ENCODE measurements around the gene CAMSAP3.
"Not testable (repeated sequence)": the region's sequence is repeated elsewhere in the genome, so short reads cannot be mapped to it uniquely, and the experiment has no call there.

CAMSAP3 gene

DNA sequence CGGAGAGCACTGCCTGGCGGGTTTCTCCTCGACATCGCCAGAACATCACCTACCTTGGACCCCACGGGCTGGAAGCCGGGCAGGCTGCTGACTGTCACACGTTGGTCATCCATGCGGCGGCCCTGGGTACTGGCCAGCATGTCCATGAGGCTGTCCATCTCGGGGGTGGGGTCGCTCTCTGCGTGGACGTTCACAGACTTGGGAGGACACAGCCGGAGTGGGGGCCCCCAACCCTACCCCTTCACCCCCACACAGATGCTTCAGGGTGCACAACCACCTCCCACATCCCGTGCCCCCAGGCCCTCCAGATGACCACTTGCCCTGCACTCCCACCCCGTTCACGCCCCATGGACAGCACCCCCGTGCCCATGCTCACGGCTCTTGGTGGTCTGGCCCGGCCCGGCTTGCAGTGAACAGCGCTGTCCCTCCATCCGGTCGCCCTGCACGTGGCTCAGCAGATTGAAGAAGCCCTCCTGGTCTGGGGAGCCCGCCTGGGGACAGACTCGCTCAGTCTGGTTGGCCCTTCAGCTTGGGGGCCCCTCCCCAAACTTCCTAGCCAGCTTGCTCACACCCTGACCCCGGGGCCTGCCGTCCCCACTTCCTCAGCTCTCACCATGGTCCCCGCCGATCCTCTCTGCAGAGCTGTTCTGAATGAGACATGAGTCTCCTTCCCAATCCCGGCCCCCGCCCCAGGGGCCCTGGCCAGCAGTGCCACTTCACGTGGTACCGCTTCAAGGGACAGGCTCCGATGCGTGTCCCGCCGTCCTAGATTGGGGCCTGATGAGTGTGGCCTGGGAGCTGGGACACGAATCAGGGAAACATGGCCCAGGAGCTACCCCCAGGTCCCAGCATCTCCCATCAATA lies 36.9 kb downstream of the CAMSAP3 start:
- DNase-seq, result no peak

DNA sequence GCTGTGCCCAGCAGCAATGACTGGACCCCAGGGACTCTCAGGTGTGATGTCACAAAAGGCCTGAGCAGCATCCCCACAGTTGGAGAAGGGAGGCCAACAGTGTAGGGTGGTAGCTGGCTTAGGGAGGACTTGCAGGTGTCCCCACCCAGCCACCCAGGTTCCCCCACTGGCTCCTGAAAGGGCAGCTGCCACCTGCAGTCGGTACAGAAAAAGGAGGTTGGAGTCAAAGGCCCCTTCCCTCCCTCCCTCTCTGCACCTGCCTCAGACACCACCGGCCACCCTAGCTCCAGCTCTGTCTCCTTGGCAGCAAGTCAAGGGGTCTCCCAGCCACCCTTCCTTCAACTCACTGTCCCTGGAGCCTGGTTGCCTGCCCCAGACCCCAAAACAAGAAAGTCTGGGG lies 38.0 kb downstream of the CAMSAP3 start, which contains the start of gene PCP2:
TSS of gene PCP2 (minus strand) at position 22 of the 400 bp plus-strand sequence. CDS start 262 bp downstream, outside the sequence.
- no peak for DNase-seq

- no peak for DNase-seq
These were observed 40.0 kb downstream of the CAMSAP3 start for GRCh38 chr19:7635670-7636069.

- DNase-seq, result no peak
These were observed 40.6 kb downstream of the CAMSAP3 start for GRCh38 chr19:7636317-7636690.

GRCh38 chr19:7636691-7637373 lies 41.2 kb downstream of the CAMSAP3 start, which contains the start of gene STXBP2:
TSS of gene STXBP2 (plus strand) at chr19:7637110. CDS start at chr19:7637150, 40 bp downstream.
- DNase-seq, result peak; percentile 64

DNA sequence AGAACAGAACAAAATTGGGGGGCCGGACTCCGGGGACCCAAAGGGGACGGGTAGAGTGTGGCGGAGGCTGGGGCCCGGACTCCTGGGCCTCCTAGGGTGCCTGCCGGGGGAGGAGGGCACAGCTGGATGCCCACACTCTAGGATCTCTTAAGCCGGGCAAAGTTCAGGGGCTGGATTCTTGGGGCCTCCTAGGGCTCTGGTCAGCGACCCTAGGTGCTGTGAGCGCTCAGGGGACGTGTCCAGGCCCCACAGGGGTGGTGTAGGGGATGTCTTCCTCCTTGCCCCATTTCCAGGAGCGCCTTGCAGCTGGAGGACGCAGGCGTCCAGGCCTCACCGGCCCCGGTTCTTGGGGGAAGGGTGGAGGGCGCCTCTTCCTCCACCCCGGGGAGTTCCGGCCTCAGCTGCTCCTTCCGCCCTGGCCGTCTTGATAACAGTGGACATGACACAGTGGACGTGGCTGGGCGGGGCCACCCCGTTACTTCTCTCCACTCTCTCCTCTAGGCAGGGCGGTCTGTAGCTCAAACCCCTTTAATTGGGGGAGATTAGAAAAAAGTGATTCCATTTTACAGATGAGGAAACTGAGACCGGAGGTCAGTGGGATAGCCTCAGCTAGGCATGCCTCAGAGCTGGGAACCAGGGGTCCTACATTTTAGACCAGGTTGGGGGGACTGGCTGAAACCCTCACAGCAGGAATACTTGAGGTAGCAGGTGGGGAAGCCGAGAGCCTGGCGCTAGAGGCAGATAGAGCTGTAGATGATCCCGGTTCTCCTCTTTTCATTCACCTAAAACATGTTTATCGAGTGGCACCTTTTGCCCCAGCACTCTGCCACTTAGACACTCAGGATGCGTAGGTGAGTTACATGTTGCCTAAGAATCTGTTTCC lies 42.0 kb downstream of the CAMSAP3 start:
- DNase-seq, result no peak

DNA sequence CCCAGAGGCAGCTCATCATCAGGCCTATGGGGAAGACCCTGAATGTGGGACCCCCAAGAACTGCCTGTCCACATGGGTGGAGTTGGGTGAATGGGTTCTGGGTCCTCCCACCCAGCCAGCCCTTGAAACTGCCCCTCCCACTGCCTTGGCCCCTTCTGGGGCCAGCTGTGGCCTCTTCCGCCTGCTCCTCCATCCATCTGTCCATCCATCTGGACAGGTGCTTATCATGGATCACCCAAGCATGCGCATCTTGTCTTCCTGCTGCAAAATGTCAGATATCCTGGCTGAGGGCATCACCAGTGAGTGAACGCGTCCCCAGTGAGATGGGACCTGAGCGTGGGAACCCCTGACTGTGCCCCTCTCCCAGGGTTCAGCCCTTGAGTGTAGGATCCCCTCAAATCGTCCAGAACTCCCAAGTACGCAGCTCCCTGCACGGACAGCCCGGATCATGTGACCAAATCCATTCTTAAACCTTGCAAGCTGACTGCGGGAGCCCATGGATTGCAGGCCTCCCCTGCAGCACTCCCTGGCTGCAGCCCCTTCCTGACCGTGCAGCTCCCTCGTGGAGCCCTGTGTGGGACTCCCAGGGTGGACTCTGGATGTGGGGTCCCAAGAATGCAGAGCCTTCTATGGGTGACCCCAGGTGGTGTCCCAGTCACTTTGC lies 43.3 kb downstream of the CAMSAP3 start:
- no peak for DNase-seq

DNA sequence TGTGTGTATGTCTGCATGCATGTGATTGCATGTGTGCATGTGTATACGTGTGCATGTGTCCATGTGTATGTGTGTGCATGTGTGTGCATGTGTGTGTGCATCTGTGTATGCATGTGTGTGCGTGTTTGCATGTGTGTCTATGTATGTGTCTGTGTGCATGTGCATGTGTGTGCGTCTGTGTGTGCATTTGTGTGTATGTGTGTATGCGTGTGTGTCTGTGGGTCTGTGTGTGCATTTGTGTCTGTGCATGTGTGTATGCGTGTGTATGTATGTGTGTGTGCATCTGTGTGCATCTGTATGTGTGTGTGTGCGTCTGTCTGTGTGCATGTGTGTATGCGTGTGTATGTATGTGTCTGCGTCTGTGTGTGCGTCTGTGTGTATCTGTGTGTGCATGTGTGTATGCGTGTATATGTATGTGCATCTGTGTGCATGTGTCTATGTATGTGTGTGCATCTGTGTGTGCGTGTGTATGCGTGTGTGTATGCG lies 44.2 kb downstream of the CAMSAP3 start:
- DNase-seq, result no peak

DNA sequence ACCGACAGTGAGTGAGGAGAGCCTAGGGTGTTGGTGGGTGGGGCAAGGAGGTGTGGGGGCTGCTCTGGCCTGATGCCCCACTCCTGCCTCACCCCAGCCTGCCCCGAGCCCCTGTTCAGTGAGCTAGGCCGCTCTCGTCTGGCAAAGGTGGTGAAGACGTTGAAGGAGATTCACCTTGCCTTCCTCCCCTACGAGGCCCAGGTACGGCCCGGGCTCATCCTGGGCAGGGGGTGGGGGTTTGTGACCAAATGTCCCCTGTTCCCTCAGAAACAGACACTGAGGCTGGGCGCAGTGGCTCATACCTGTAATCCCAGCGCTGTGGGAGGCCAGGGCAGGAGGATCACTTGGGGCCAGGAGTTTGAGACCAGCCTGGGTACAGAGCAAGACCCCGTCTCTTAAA lies 45.1 kb downstream of the CAMSAP3 start:
- no peak for DNase-seq

- DNase-seq, result no peak
These were observed 45.9 kb downstream of the CAMSAP3 start for GRCh38 chr19:7641290-7642276.

GRCh38 chr19:7642295-7643030 lies 46.8 kb downstream of the CAMSAP3 start:
- DNase-seq, result no peak

DNA sequence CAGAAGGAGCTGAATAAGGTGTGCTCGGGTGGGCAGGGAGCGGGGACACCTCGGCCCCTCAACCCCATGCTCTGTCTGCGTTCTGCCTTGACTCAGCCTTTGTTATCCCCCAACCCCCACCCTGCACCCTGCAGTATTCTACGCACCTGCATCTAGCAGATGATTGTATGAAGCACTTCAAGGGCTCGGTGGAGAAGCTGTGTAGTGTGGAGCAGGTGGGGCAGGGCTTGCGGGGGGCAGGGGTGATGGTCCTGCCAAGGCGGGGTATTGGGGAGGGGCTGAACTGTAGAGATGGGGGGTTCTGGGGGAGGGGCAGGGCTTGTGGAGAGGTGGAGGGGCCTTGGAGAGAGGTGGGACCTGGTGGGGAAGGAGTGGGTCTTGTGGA lies 47.4 kb downstream of the CAMSAP3 start:
- no peak for DNase-seq

DNA sequence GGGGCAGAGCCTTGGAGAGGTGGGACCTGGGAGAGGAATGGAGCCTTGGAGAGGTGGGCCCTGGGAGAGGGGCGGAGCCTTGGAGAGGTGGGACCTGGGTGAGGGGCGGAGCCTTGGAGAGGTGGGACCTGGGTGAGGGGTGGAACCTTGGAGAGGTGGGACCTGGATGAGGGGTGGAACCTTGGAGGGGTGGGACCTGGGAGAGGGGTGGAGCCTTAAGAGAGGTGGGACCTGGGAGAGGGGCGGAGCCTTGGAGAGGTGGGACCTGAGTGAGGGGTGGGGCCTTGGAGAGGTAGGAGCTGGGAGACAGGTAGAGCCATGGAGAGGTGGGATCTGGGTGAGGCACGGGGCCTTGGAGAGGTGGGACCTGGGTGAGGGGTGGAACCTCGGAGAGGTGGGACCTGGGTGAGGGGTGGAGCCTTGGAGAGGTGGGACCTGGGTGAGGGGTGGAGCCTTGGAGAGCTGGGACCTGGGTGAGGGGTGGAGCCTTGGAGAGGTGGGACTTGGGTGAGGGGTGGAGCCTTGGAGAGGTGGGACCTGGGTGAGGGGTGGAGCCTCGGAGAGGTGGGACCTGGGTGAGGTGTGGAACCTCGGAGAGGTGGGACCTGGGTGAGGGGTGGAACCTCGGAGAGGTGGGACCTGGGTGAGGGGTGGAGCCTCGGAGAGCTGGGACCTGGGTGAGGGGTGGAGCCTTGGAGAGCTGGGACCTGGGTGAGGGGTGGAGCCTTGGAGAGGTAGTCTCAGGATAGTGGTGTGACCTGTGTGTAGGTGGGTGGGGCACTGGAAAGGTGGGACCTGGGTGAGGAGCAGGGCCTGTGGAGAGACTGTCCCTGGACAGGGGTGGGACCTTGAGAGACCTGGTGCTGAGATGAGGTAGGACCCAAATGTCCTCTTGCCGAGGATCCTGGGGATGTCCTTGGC lies 48.2 kb downstream of the CAMSAP3 start:
- not testable (repeated sequence) for DNase-seq

DNA sequence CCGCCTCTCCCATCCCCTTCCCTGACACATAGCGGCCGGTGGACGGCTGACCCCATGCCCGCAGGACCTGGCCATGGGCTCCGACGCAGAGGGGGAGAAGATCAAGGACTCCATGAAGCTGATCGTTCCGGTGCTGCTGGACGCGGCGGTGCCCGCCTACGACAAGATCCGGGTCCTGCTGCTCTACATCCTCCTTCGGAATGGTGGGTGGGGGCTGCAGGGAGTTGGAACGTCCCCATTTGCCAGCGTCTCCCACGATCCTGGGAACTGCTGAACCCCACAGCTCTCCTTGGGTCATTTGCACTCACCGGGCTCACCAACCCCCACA lies 48.9 kb downstream of the CAMSAP3 start:
- no peak for DNase-seq

DNA sequence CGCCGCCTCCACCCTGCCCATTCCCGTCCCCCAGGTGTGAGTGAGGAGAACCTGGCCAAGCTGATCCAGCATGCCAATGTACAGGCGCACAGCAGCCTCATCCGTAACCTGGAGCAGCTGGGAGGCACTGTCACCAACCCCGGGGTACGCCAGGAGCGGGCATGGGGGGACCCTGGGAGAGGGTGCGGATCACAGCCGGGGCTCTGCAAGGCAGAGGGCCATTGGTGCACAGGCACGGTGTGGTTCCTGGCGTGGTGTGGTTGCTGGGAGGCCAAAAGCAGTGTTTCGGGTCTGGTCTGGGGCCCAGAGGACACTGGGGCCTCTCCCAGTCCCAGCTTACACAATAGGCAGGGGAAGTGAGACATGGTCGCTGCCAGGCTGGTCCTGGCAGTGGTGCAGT lies 49.5 kb downstream of the CAMSAP3 start:
- no peak for DNase-seq

DNA sequence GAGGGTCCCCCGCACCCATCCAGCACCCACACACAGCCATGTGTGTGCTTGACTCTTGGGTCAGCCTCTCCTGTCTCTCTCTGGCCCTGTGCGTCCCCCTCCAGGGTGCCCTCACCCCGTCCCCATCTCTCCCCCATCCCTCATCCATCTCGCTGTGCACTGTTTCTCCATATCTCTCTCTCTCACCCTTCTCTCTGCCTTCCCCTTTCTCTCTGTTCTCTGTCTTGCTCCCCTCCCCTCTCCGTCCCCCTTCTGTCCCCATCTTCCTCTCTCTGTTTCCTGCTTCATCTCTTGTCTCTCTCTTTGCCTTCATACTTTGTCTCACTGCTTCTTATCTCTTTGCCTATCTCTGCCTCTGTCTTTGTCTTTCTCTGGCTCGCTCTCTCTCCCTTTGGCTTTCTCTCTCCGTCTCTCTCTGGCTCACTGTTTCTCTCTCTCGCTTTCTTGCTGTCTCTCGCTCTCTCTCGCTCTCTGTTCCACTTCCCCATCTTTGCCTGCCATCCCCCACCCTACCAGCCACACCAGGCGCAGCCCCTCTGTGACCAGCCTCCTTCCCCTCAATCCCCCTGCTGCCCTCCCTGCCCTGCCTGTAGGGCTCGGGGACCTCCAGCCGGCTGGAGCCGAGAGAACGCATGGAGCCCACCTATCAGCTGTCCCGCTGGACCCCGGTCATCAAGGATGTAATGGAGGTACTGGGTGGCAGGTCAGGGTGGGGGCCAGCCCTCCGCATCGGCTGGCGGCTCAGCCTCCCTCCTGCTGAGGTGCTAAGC lies 50.2 kb downstream of the CAMSAP3 start:
- no peak for DNase-seq

DNA sequence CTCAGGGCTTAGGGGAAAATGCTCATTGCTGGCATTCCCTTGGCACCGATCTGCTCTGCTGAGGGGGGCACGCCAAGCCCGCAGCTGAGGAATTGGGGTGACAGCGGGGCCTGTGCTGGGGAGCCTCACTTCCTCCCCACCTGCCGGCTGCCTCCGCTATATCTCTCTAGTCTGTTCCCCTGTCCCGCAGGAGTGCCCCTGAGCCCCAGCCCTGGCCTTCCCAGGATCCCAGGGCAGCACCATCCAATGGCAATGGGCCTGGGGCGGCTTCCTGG lies 50.7 kb downstream of the CAMSAP3 start:
- DNase-seq, result no peak

DNA sequence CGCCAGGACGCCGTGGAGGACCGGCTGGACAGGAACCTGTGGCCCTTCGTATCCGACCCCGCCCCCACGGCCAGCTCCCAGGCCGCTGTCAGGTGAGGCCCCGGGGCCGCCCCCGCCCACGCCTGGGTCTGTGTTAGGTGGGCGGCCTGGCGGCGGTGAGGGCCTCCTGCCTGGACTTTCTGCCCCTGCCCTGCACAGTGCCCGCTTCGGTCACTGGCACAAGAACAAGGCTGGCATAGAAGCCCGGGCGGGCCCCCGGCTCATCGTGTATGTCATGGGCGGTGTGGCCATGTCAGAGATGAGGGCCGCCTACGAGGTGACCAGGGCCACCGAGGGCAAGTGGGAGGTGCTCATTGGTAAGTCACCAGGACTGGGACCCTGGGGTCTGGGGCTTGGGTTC lies 51.5 kb downstream of the CAMSAP3 start:
- no peak for DNase-seq

Measured in NK-92 treated with Interleukin-12 subunit alpha and Interleukin-12 subunit beta, amount 100 ng/mL, for 24 hours (cell line).